Lower lobe of right lung (tissue), 2 donors: ENCODE data around the gene JAKMIP2. TPM values are rescaled to one million over a fixed set of nuclear protein-coding genes. Genes with fewer than 3 reads are reported as not detected.

ENCODE experiments used
- ATAC-seq, 2 donors: fragments of 200-7000 bp; cut with Tn5 transposase; one replicate each; pipeline ENCODE4 v1.9.1; 2020 to 2022; ENCODE audit warnings: mild to moderate bottlenecking in 2 of 2, moderate library complexity in 2 of 2
- DNase-seq: peaks from one replicate; pipeline ENCODE4 v3.0.0-alpha.2; 2020
- H3K27ac ChIP-seq: fragments of 200-600 bp; one replicate; pipeline ENCODE4 v1.8.0; 2022
- H3K27me3 ChIP-seq: fragments of 200-600 bp; one replicate; pipeline ENCODE4 v1.8.0; 2022; ENCODE audit warnings: low read depth
- H3K36me3 ChIP-seq: fragments of 200-600 bp; one replicate; pipeline ENCODE4 v1.8.0; 2022; ENCODE audit warnings: mild to moderate bottlenecking
- H3K4me1 ChIP-seq: fragments of 200-600 bp; one replicate; pipeline ENCODE4 v1.8.0; 2022
- H3K4me3 ChIP-seq: fragments of 200-600 bp; one replicate; pipeline ENCODE4 v1.8.0; 2022; ENCODE audit warnings: mild to moderate bottlenecking
- H3K9me3 ChIP-seq: fragments of 200-600 bp; one replicate; pipeline ENCODE4 v1.8.0; 2022
- intact Hi-C: fragments of 100-400 bp; cut with DNase I; formaldehyde crosslinking; loops from one replicate; pipeline ENCODE4 v1.11.0; 2022
- total RNA-seq: library from RNA; stranded (reverse); fragmentation: NEBNext Ultra II Directional; extraction: Animal tissue kit (Norgen Biotek cat#: 25700); gene quantifications from one replicate; pipeline ENCODE4 v1.2.1, GENCODE V29; 2021
- TF ChIP-seq, protein P1 (sequence below): fragments of 200-600 bp; IDR thresholded peaks from one replicate; pipeline ENCODE4 v1.8.0; 2022; ENCODE audit warnings: antibody characterized with exemption, mild to moderate bottlenecking
- donor health status: DM: no; HTN: yes; CAD: no; lungs with severe emphysema.

Gene JAKMIP2
- total RNA-seq, 1 donor from 2014 or later = 8.3 TPM

DNA sequence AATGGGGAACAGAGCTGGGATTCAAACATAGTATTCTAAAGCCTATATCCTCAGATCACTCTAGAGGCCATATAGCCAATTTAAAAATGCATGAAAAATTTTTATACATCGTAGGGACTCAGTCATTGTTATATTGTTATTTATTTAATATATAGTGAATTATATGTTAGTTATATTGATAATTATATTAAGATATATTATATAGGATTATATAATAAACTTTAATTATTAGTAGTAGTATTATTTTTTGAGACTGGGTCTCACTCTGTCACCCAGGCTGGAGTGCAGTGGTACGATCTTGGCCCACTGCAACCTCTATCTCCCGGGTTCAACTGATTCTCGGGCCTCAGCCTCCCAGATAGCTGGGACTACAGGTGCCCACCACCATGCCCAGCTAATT, 206.9 kb downstream of the JAKMIP2 start:
- Histone ChIP-seq H3K4me3 (no peak overlapping the region), H3K9me3 (no peaks in the 10 kb centered on the region), H3K4me1 (no peaks in the 10 kb centered on the region), H3K36me3 (no peaks in the 10 kb centered on the region), H3K27ac (no peak overlapping the region), H3K27me3 (no peaks in the 10 kb centered on the region)
- ATAC-seq (no peak), DNase-seq (no peak)
- TF ChIP-seq, protein P1, sequence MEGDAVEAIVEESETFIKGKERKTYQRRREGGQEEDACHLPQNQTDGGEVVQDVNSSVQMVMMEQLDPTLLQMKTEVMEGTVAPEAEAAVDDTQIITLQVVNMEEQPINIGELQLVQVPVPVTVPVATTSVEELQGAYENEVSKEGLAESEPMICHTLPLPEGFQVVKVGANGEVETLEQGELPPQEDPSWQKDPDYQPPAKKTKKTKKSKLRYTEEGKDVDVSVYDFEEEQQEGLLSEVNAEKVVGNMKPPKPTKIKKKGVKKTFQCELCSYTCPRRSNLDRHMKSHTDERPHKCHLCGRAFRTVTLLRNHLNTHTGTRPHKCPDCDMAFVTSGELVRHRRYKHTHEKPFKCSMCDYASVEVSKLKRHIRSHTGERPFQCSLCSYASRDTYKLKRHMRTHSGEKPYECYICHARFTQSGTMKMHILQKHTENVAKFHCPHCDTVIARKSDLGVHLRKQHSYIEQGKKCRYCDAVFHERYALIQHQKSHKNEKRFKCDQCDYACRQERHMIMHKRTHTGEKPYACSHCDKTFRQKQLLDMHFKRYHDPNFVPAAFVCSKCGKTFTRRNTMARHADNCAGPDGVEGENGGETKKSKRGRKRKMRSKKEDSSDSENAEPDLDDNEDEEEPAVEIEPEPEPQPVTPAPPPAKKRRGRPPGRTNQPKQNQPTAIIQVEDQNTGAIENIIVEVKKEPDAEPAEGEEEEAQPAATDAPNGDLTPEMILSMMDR = no peak
- intact Hi-C loops = no loop called here

DNA sequence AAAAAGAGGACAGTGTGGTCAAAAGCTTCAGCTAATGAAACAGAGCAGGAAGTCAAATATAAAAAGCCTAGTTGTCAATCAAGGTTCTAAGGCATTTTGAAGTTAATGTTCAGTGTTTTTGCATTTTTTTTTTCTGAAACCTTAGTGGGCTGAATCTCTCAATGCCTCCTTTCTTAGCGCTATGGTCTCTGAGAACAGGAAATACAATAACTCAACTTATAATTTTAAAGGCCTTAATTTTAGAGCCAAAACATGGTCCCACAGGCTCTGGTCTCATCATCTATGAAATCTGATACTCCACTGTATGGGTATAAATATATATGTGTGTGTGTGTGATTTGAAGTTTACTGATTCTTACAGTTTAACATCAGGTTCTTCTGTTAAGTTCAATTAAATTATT, 209.3 kb downstream of the JAKMIP2 start:
- no peaks in the 10 kb centered on the region for H3K9me3 ChIP-seq
- H3K4me1 ChIP-seq = no peaks in the 10 kb centered on the region
- no peaks in the 10 kb centered on the region for H3K36me3 ChIP-seq
- TF ChIP-seq, protein P1 = no peak
- DNase-seq (no peak), ATAC-seq (no peak)
- H3K27ac ChIP-seq = no peak overlapping the region
- no peak overlapping the region for H3K4me3 ChIP-seq
- H3K27me3 ChIP-seq = no peaks in the 10 kb centered on the region
- intact Hi-C loops = no loop called here

- intact Hi-C loops = no loop called here
- TF ChIP-seq, protein P1 = no peak
- Histone ChIP-seq H3K27ac (no peak overlapping the region), H3K36me3 (no peaks in the 10 kb centered on the region), H3K4me3 (no peak overlapping the region), H3K27me3 (no peaks in the 10 kb centered on the region), H3K4me1 (no peaks in the 10 kb centered on the region), H3K9me3 (no peaks in the 10 kb centered on the region)
- ATAC-seq (no peak), DNase-seq (no peak)
Measured at GRCh38 chr5:147568710-147569406, 213.7 kb downstream of the JAKMIP2 start.

GRCh38 chr5:147567917-147568598, 214.5 kb downstream of the JAKMIP2 start:
- H3K4me1 ChIP-seq = no peaks in the 10 kb centered on the region
- DNase-seq = no peak
- H3K9me3 ChIP-seq = no peaks in the 10 kb centered on the region
- no peak overlapping the region for H3K4me3 ChIP-seq
- TF ChIP-seq, protein P1 = no peak
- no peak overlapping the region for H3K27ac ChIP-seq
- no peak for ATAC-seq
- no peaks in the 10 kb centered on the region for H3K36me3 ChIP-seq
- no peaks in the 10 kb centered on the region for H3K27me3 ChIP-seq
- intact Hi-C loops = no loop called here

DNA sequence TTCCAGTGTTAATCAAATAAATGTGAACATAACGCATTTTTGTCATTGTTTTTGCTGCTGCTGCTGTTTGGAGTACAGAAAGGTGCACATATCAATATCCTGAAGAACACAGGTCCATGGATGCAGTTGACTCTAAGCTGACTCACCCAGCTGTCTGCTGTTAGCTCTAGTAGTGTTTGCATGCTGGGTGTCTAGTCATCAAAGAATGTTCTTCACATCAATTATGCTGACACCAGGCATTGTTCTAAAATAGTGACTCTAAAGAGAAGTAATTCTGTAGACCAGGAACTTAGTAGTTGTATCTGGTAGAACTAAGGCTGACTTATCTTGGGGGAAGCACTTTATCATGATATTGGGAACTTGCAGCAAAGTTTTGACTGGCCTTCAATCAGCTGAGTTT, 217.0 kb downstream of the JAKMIP2 start:
- intact Hi-C loops = no loop called here
- Histone ChIP-seq H3K27me3 (no peaks in the 10 kb centered on the region), H3K4me3 (no peak overlapping the region), H3K36me3 (no peaks in the 10 kb centered on the region), H3K9me3 (no peaks in the 10 kb centered on the region), H3K4me1 (no peaks in the 10 kb centered on the region), H3K27ac (no peak overlapping the region)
- DNase-seq = no peak
- ATAC-seq = no peak
- TF ChIP-seq, protein P1 = no peak
